Brain microvascular endothelial cell (primary cell): ENCODE results near the gene SPPL2C.

Source experiments
- DNase-seq: peaks from one replicate; pipeline ENCODE4 v3.0.0-alpha.2; 2020
- H3K27ac ChIP-seq: fragments of 250-450 bp; sonication (Bioruptor Pico); 2 replicates; pipeline ENCODE4 v1.5.1; 2020; ENCODE audit warnings: mild to moderate bottlenecking, moderate library complexity
- H3K27me3 ChIP-seq: fragments of 250-450 bp; sonication (Bioruptor Pico); replicated peaks from 2 replicates; pipeline ENCODE4 v1.5.1; 2020; ENCODE audit warnings: mild to moderate bottlenecking
- H3K36me3 ChIP-seq: fragments of 250-450 bp; sonication (Bioruptor Pico); replicated peaks from 2 replicates; pipeline ENCODE4 v1.5.1; 2020; ENCODE audit warnings: mild to moderate bottlenecking
- H3K4me3 ChIP-seq: 2 replicates; pipeline ENCODE4 v1.5.1; 2011; ENCODE audit warnings: low read depth, mild to moderate bottlenecking, control low read depth, low read length, moderate library complexity
- CTCF ChIP-seq: IDR thresholded peaks from 2 replicates; pipeline ENCODE4 v1.5.1; 2011; ENCODE audit warnings: low read depth, mild to moderate bottlenecking, moderate library complexity, low read length, control low read depth, inconsistent platforms; ENCODE audit errors: missing control alignments
- in situ Hi-C: cut with HindIII; loops from 2 replicates; pipeline ENCODE4 v1.10.0; 2017; ENCODE audit warnings: low sequenced_read_pairs, low pct_ligation_motif_present

The SPPL2C gene

GRCh38 chr17:45869676-45870341, 25.1 kb downstream of the SPPL2C start:
- peak; percentile 20 for DNase-seq
- no peak for TF ChIP-seq CTCF
- H3K4me3 ChIP-seq: no peak overlapping the region
- no peaks in the 10 kb centered on the region for H3K27me3 ChIP-seq
- in situ Hi-C loops: loop anchor here (25.0 kb wide), 1 partner anchor 208 kb away; no protein-coding TSS in a partner anchor
- no peaks in the 10 kb centered on the region for H3K36me3 ChIP-seq
- H3K27ac ChIP-seq: no peak overlapping the region

- Histone ChIP-seq H3K27ac (no peak overlapping the region), H3K4me3 (no peak overlapping the region), H3K36me3 (no peaks in the 10 kb centered on the region), H3K27me3 (no peaks in the 10 kb centered on the region)
- no peak for TF ChIP-seq CTCF
- in situ Hi-C loops: loop anchor here (25.0 kb wide), 1 partner anchor 208 kb away; no protein-coding TSS in a partner anchor
- no peak for DNase-seq
Observed at GRCh38 chr17:45870342-45870974, 25.8 kb downstream of the SPPL2C start.

GRCh38 chr17:45871718-45872117, 27.0 kb downstream of the SPPL2C start:
- Histone ChIP-seq H3K27ac (no peak overlapping the region), H3K27me3 (no peaks in the 10 kb centered on the region), H3K36me3 (no peaks in the 10 kb centered on the region), H3K4me3 (no peak overlapping the region)
- DNase-seq: no peak
- in situ Hi-C loops: loop anchor here (25.0 kb wide), 1 partner anchor 209 kb away; no protein-coding TSS in a partner anchor
- no peak for TF ChIP-seq CTCF

GRCh38 chr17:45873728-45874127, 29.0 kb downstream of the SPPL2C start:
- DNase-seq: peak; percentile 11
- Histone ChIP-seq H3K27ac (no peak overlapping the region), H3K4me3 (no peak overlapping the region), H3K36me3 (no peaks in the 10 kb centered on the region), H3K27me3 (peaks cover 2% of the 10 kb centered on the region)
- TF ChIP-seq CTCF: no peak
- in situ Hi-C loops: loop anchor here (25.0 kb wide), 1 partner anchor 211 kb away; no protein-coding TSS in a partner anchor

- Histone ChIP-seq H3K4me3 (no peak overlapping the region), H3K27ac (no peak overlapping the region), H3K27me3 (peaks cover 2% of the 10 kb centered on the region), H3K36me3 (no peaks in the 10 kb centered on the region)
- TF ChIP-seq CTCF: no peak
- in situ Hi-C loops: loop anchor here (25.0 kb wide), 1 partner anchor 212 kb away; no protein-coding TSS in a partner anchor
- no peak for DNase-seq
Observed at GRCh38 chr17:45874151-45874550, 29.5 kb downstream of the SPPL2C start.

- no peaks in the 10 kb centered on the region for H3K36me3 ChIP-seq
- TF ChIP-seq CTCF: no peak
- no peak overlapping the region for H3K4me3 ChIP-seq
- in situ Hi-C loops: no loop called here
- DNase-seq: no peak
- peaks cover 2% of the 10 kb centered on the region for H3K27me3 ChIP-seq
- H3K27ac ChIP-seq: no peak overlapping the region
Observed at GRCh38 chr17:45876539-45876938, 31.9 kb downstream of the SPPL2C start.
